Measurements from ENCODE around the gene TBL3. TPM values are rescaled to one million over a fixed set of nuclear protein-coding genes. Genes with fewer than 3 reads are reported as not detected.

The TBL3 gene
- total and polyA plus RNA-seq, 9 of the 15 experiments (the other 6 are each of a cell fraction or from before 2014, with no cell fraction given), result 0.97 to 117 (median 24.5) TPM

GRCh38 chr16:2009791-2010510 is 38.1 kb downstream of the TBL3 start, which contains the start of gene ZNF598 (continued):
- TF ChIP-seq E2F8 (IDR thresholded peaks at IDR 0.05; ENCODE audit: low read depth, partially characterized antibody) (peak; percentile 60), SIX5 (IDR thresholded peaks at IDR 0.05; ENCODE audit: borderline replicate concordance in 1 of 2, insufficient read depth in 1 of 2, low read depth in 1 of 2, low read length in 2 of 2) (no peak), STAT6 (CRISPR knock-in tag; IDR thresholded peaks at IDR 0.05) (no peak), POLR2B (IDR thresholded peaks at IDR 0.05; ENCODE audit: low read depth, partially characterized antibody) (peak; percentile 89), MEF2A (IDR thresholded peaks at IDR 0.05; ENCODE audit: control insufficient read depth, low read depth, low read length) (no peak), RHOXF2B (CRISPR knock-in tag; conservative IDR thresholded peaks at IDR 0.05) (no peak), PURB (CRISPR knock-in tag; IDR thresholded peaks at IDR 0.05; ENCODE audit: low read depth) (no peak), CSDE1 (IDR thresholded peaks at IDR 0.05) (peak in 1 of 2 experiments; percentile 68; a peak in 1 of 4 replicates), PTBP1 (IDR thresholded peaks at IDR 0.05; ENCODE audit: low read depth, low read length) (no peak), MGA (IDR thresholded peaks at IDR 0.05) (peak; percentile 89)
